Activated CD4-positive, alpha-beta memory T cell treated with anti-CD3 and anti-CD28 coated beads, Interleukin-2, amount 10 ng/mL, durations not matched to agents 7 days and 5 days (primary cell): ENCODE data around the gene PPP1R7. TPM values are rescaled to one million over a fixed set of nuclear protein-coding genes. Genes with fewer than 3 reads are reported as not detected.

Experiments used
- CTCF ChIA-PET: fragments of 350-600 bp; sonication (Branson Sonifier 250); formaldehyde crosslinking; loops from one replicate; lab custom pipeline; 2021; ENCODE audit warnings: antibody characterized with exemption, inconsistent platforms; lab: Charles Lee
- POLR2A ChIA-PET: fragments of 350-600 bp; sonication (Branson Sonifier 250); formaldehyde crosslinking; loops from one replicate; lab custom pipeline; 2021; ENCODE audit warnings: antibody characterized with exemption; lab: Charles Lee
- DNase-seq: peaks from one replicate; pipeline ENCODE4 v3.0.0-alpha.2; 2020
- H3K27ac Mint-ChIP-seq: one replicate; pipeline ENCODE4 v1.8.0; 2021; ENCODE audit warnings: mild to moderate bottlenecking, mixed read lengths
- H3K27me3 Mint-ChIP-seq: one replicate; pipeline ENCODE4 v1.8.0; 2021; ENCODE audit warnings: mixed read lengths
- H3K36me3 Mint-ChIP-seq: one replicate; pipeline ENCODE4 v1.8.0; 2021; ENCODE audit warnings: low read depth, mixed read lengths
- H3K4me1 Mint-ChIP-seq: one replicate; pipeline ENCODE4 v1.8.0; 2021; ENCODE audit warnings: mixed read lengths
- H3K4me3 Mint-ChIP-seq: one replicate; pipeline ENCODE4 v1.8.0; 2021; ENCODE audit warnings: mild to moderate bottlenecking, mixed read lengths
- H3K9me3 Mint-ChIP-seq: one replicate; pipeline ENCODE4 v1.8.0; 2021; ENCODE audit warnings: mixed read lengths
- total RNA-seq, 2 experiments: library from RNA; stranded (reverse); gene quantifications; one replicate each; pipeline ENCODE4 v1.2.3, GENCODE V29; 2021

PPP1R7 gene
- total RNA-seq, 2 experiments from 2014 or later = 103 to 106 TPM

- peaks cover 41% of the 10 kb centered on the region for H3K36me3 Mint-ChIP-seq
- peak; percentile 56 for DNase-seq
- POLR2A ChIA-PET = interaction anchor here (0.9 to 1.7 kb wide), 4 partner anchors 15 to 26 kb away, joined by 3 to 9 read pairs (median 4); partner anchors contain the start of genes MTERF4 and PASK
- no peaks in the 10 kb centered on the region for H3K27me3 Mint-ChIP-seq
- H3K4me3 Mint-ChIP-seq = peak overlapping the region; percentile 48
- peak overlapping the region; percentile 74 for H3K27ac Mint-ChIP-seq
- H3K9me3 Mint-ChIP-seq = no peaks in the 10 kb centered on the region
- peaks cover 27% of the 10 kb centered on the region for H3K4me1 Mint-ChIP-seq
- CTCF ChIA-PET = no interaction called here
These were observed 26.3 kb upstream of the PPP1R7 start for GRCh38 chr2:241123816-241124536.

GRCh38 chr2:241125626-241126025 is 24.6 kb upstream of the PPP1R7 start:
- Mint-ChIP-seq H3K4me3 (no peak overlapping the region), H3K9me3 (no peaks in the 10 kb centered on the region), H3K36me3 (peaks cover 41% of the 10 kb centered on the region), H3K27ac (peak overlapping the region; percentile 35), H3K4me1 (peaks cover 31% of the 10 kb centered on the region), H3K27me3 (no peaks in the 10 kb centered on the region)
- ChIA-PET POLR2A (no interaction called here), CTCF (interaction anchor here (0.7 kb wide), 1 partner anchor 183 kb away, joined by 3 read pairs; no protein-coding TSS in a partner anchor)
- no peak for DNase-seq

- Mint-ChIP-seq H3K4me3 (no peak overlapping the region), H3K27me3 (no peaks in the 10 kb centered on the region), H3K27ac (no peak overlapping the region), H3K4me1 (peaks cover 31% of the 10 kb centered on the region), H3K9me3 (no peaks in the 10 kb centered on the region), H3K36me3 (peaks cover 38% of the 10 kb centered on the region)
- ChIA-PET CTCF (no interaction called here), POLR2A (no interaction called here)
- no peak for DNase-seq
These were observed 24.1 kb upstream of the PPP1R7 start for GRCh38 chr2:241126201-241126611.

GRCh38 chr2:241126771-241127202 is 23.5 kb upstream of the PPP1R7 start:
- Mint-ChIP-seq H3K4me1 (peaks cover 31% of the 10 kb centered on the region), H3K9me3 (no peaks in the 10 kb centered on the region), H3K27ac (peak overlapping the region; percentile 87), H3K4me3 (no peak overlapping the region), H3K27me3 (no peaks in the 10 kb centered on the region), H3K36me3 (peaks cover 32% of the 10 kb centered on the region)
- ChIA-PET CTCF (no interaction called here), POLR2A (no interaction called here)
- no peak for DNase-seq

GRCh38 chr2:241128266-241128665 is 22.0 kb upstream of the PPP1R7 start:
- H3K9me3 Mint-ChIP-seq = no peaks in the 10 kb centered on the region
- peaks cover 29% of the 10 kb centered on the region for H3K4me1 Mint-ChIP-seq
- POLR2A ChIA-PET = no interaction called here
- H3K27me3 Mint-ChIP-seq = no peaks in the 10 kb centered on the region
- DNase-seq = no peak
- peaks cover 31% of the 10 kb centered on the region for H3K36me3 Mint-ChIP-seq
- H3K27ac Mint-ChIP-seq = peak overlapping the region; percentile 87
- CTCF ChIA-PET = interaction anchor here (1.1 to 1.5 kb wide), 2 partner anchors 50 to 614 kb away, joined by 3 to 5 read pairs; no protein-coding TSS in a partner anchor
- no peak overlapping the region for H3K4me3 Mint-ChIP-seq

- peaks cover 23% of the 10 kb centered on the region for H3K4me1 Mint-ChIP-seq
- no peaks in the 10 kb centered on the region for H3K27me3 Mint-ChIP-seq
- ChIA-PET POLR2A (interaction anchor here (1.3 kb wide), 1 partner anchor 20 kb away, joined by 3 read pairs; the partner anchor contains the start of gene PASK), CTCF (interaction anchor here (1.5 kb wide), 1 partner anchor 615 kb away, joined by 3 read pairs; no protein-coding TSS in a partner anchor)
- H3K9me3 Mint-ChIP-seq = no peaks in the 10 kb centered on the region
- peak overlapping the region; percentile 51 for H3K27ac Mint-ChIP-seq
- no peak overlapping the region for H3K4me3 Mint-ChIP-seq
- H3K36me3 Mint-ChIP-seq = peaks cover 27% of the 10 kb centered on the region
- DNase-seq = no peak
These were observed 21.0 kb upstream of the PPP1R7 start for GRCh38 chr2:241129086-241129871.

- Mint-ChIP-seq H3K36me3 (peaks cover 27% of the 10 kb centered on the region), H3K4me1 (peaks cover 23% of the 10 kb centered on the region), H3K27ac (no peak overlapping the region), H3K4me3 (no peak overlapping the region), H3K27me3 (no peaks in the 10 kb centered on the region), H3K9me3 (no peaks in the 10 kb centered on the region)
- DNase-seq = no peak
- ChIA-PET CTCF (no interaction called here), POLR2A (interaction anchor here (1.3 kb wide), 1 partner anchor 19 kb away, joined by 3 read pairs; the partner anchor contains the start of gene PASK)
These were observed 20.0 kb upstream of the PPP1R7 start for GRCh38 chr2:241130316-241130715.

GRCh38 chr2:241131531-241131930 is 18.7 kb upstream of the PPP1R7 start:
- Mint-ChIP-seq H3K27ac (no peak overlapping the region), H3K4me1 (peaks cover 23% of the 10 kb centered on the region), H3K9me3 (no peaks in the 10 kb centered on the region), H3K36me3 (peaks cover 34% of the 10 kb centered on the region), H3K4me3 (no peak overlapping the region), H3K27me3 (no peaks in the 10 kb centered on the region)
- no peak for DNase-seq
- CTCF ChIA-PET = no interaction called here
- POLR2A ChIA-PET = no interaction called here

GRCh38 chr2:241132538-241133435 is 17.5 kb upstream of the PPP1R7 start:
- peaks cover 12% of the 10 kb centered on the region for H3K4me1 Mint-ChIP-seq
- H3K4me3 Mint-ChIP-seq = no peak overlapping the region
- CTCF ChIA-PET = no interaction called here
- H3K27ac Mint-ChIP-seq = no peak overlapping the region
- DNase-seq = no peak
- POLR2A ChIA-PET = no interaction called here
- H3K27me3 Mint-ChIP-seq = no peaks in the 10 kb centered on the region
- H3K36me3 Mint-ChIP-seq = peaks cover 33% of the 10 kb centered on the region
- H3K9me3 Mint-ChIP-seq = no peaks in the 10 kb centered on the region

GRCh38 chr2:241133436-241133820 is 16.8 kb upstream of the PPP1R7 start:
- CTCF ChIA-PET = no interaction called here
- POLR2A ChIA-PET = no interaction called here
- no peak overlapping the region for H3K27ac Mint-ChIP-seq
- no peak for DNase-seq
- H3K4me1 Mint-ChIP-seq = peaks cover 6% of the 10 kb centered on the region
- H3K27me3 Mint-ChIP-seq = no peaks in the 10 kb centered on the region
- H3K36me3 Mint-ChIP-seq = peaks cover 27% of the 10 kb centered on the region
- H3K9me3 Mint-ChIP-seq = no peaks in the 10 kb centered on the region
- no peak overlapping the region for H3K4me3 Mint-ChIP-seq

GRCh38 chr2:241134711-241135110 is 15.6 kb upstream of the PPP1R7 start:
- Mint-ChIP-seq H3K4me3 (no peak overlapping the region), H3K9me3 (no peaks in the 10 kb centered on the region), H3K36me3 (peaks cover 25% of the 10 kb centered on the region), H3K27ac (no peak overlapping the region), H3K4me1 (no peaks in the 10 kb centered on the region), H3K27me3 (no peaks in the 10 kb centered on the region)
- no peak for DNase-seq
- POLR2A ChIA-PET = no interaction called here
- CTCF ChIA-PET = interaction anchor here (0.6 kb wide), 1 partner anchor 134 kb away, joined by 3 read pairs; no protein-coding TSS in a partner anchor

GRCh38 chr2:241135737-241136136 is 14.5 kb upstream of the PPP1R7 start:
- Mint-ChIP-seq H3K36me3 (peaks cover 26% of the 10 kb centered on the region), H3K4me3 (no peak overlapping the region), H3K9me3 (no peaks in the 10 kb centered on the region), H3K27me3 (no peaks in the 10 kb centered on the region), H3K4me1 (no peaks in the 10 kb centered on the region), H3K27ac (no peak overlapping the region)
- ChIA-PET CTCF (no interaction called here), POLR2A (interaction anchor here (1.3 kb wide), 1 partner anchor 23 kb away, joined by 3 read pairs; no protein-coding TSS in a partner anchor)
- no peak for DNase-seq
